ENCODE measurements around the gene TMSB4X.

The TMSB4X gene

GRCh38 chrX:13001961-13002671 lies 27.2 kb downstream of the TMSB4X start:
- DNase-seq (ENCODE audit: low read depth in 1 of 2, low spot score in 1 of 2): peak in 1 of 2 experiments; percentile 30
- no peak overlapping the region for H3K4me3 ChIP-seq (replicated peaks; ENCODE audit: insufficient read depth, low read length)
- H3K27me3 ChIP-seq (ENCODE audit: insufficient read depth, poor library complexity, severe bottlenecking): no peaks in the 10 kb centered on the region
- H3K27ac ChIP-seq (replicated peaks): no peak overlapping the region; the same call in 1 of the 2 replicates
- TF ChIP-seq CTCF (IDR thresholded peaks at IDR 0.05; ENCODE audit: insufficient read depth, low read length): no peak

GRCh38 chrX:13005661-13006473 lies 31.0 kb downstream of the TMSB4X start:
- no peaks in the 10 kb centered on the region for H3K27me3 ChIP-seq (ENCODE audit: insufficient read depth, poor library complexity, severe bottlenecking)
- H3K4me3 ChIP-seq (replicated peaks; ENCODE audit: insufficient read depth, low read length): no peak overlapping the region
- no peak for DNase-seq (ENCODE audit: low read depth in 1 of 2, low spot score in 1 of 2)
- no peak overlapping the region for H3K27ac ChIP-seq (replicated peaks)
- no peak for TF ChIP-seq POLR2AphosphoS5 (IDR thresholded peaks at IDR 0.05; ENCODE audit: low read depth)
- no peak for TF ChIP-seq GABPA (IDR thresholded peaks at IDR 0.05; ENCODE audit: low read depth)
- TF ChIP-seq REST (IDR thresholded peaks at IDR 0.05; ENCODE audit: insufficient replicate concordance, low read depth): no peak
- no peak for TF ChIP-seq CTCF (IDR thresholded peaks at IDR 0.05; ENCODE audit: insufficient read depth, low read length)
- no peak for TF ChIP-seq SPI1 (IDR thresholded peaks at IDR 0.05; ENCODE audit: borderline replicate concordance, low read depth)

GRCh38 chrX:13007519-13008188 lies 32.7 kb downstream of the TMSB4X start:
- Histone ChIP-seq H3K27ac (replicated peaks) (peak overlapping the region; percentile 15; the same call in 1 of the 2 replicates), H3K4me3 (replicated peaks; ENCODE audit: insufficient read depth, low read length) (no peak overlapping the region), H3K27me3 (ENCODE audit: insufficient read depth, poor library complexity, severe bottlenecking) (no peaks in the 10 kb centered on the region)
- DNase-seq (ENCODE audit: low read depth in 1 of 2, low spot score in 1 of 2): no peak
- TF ChIP-seq CTCF (IDR thresholded peaks at IDR 0.05; ENCODE audit: insufficient read depth, low read length): no peak
- TF ChIP-seq POLR2AphosphoS5 (IDR thresholded peaks at IDR 0.05; ENCODE audit: low read depth): no peak
- TF ChIP-seq REST (IDR thresholded peaks at IDR 0.05; ENCODE audit: insufficient replicate concordance, low read depth): no peak
- no peak for TF ChIP-seq SPI1 (IDR thresholded peaks at IDR 0.05; ENCODE audit: borderline replicate concordance, low read depth)
- TF ChIP-seq GABPA (IDR thresholded peaks at IDR 0.05; ENCODE audit: low read depth): no peak
